ENCODE data around the gene COL15A1.

Gene COL15A1

DNA sequence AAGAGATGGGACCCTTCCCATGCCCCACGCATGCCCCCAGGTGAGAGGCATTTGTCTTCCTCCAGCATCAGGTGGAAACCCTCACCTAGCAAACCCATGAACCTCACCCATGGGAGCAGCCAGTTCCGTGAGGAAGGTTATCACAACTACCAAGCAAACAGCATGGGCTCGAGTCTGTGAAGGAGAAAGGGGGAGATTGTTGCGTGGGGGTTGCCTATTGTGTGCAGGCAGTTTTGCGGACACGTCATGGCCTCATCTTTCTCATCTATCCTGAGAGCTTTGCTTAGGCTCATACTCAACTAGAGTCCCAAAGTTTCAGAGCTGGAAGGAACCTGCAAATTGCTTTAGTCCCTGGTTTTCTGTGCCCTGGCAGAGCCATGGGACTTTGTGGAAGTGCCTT lies 87.6 kb downstream of the COL15A1 start:
- TF ChIP-seq POLR2A (IDR thresholded peaks at IDR 0.05; ENCODE audit: low read depth, low read length): no peak
- no peak for FAIRE-seq

GRCh38 chr9:99031994-99032393 lies 88.3 kb downstream of the COL15A1 start:
- TF ChIP-seq POLR2A (IDR thresholded peaks at IDR 0.05; ENCODE audit: low read depth, low read length): no peak
- FAIRE-seq (no peak), DNase-seq (ENCODE audit: insufficient read length, low spot score) (no peak)

More for the DNA sequence above, 87.6 kb downstream of the COL15A1 start:
- no peak for DNase-seq (ENCODE audit: insufficient read length, low spot score)

DNA sequence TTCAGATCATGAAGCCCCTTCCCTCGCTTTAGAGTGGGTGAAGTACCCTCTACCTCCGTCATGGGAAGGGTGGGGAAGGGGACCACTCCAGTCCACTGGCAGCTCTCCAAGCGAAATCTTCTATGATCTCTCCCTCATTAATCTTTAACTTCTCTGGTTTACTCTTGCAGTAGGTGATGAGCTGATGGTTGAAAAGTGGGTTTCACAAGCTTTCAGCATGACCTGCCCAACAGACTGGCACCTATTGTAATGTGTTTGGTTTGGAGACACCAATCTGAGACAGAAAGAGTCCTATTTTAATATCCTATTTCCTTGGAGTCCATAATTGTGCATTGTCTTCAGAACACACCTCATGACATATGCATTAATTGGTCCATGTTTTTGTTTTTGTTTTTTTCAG lies 90.4 kb downstream of the COL15A1 start:
- no peak for FAIRE-seq
- TF ChIP-seq POLR2A (IDR thresholded peaks at IDR 0.05; ENCODE audit: low read depth, low read length): no peak
- no peak for DNase-seq (ENCODE audit: insufficient read length, low spot score)

DNA sequence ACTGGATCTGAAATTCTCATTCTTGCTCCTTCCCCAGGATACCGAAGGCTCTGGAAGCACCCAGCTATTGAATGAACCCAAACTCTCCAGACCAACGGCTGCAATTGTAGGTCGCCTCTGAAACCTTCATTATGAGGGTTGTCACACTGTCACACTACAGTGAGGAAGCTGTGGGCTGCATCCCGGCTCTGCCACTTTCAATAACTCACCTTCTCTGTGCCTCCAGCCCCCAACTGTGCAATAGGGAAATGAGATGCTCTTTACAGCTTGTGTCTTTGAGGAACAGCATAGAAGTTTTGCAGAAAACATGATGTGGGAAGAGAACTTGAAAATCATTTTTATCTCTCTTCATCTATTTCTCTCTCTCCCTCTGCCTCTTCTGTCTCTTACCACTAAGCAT lies 91.6 kb downstream of the COL15A1 start:
- DNase-seq (ENCODE audit: insufficient read length, low spot score) (no peak), FAIRE-seq (no peak)
- no peak for TF ChIP-seq POLR2A (IDR thresholded peaks at IDR 0.05; ENCODE audit: low read depth, low read length)

- no peak for TF ChIP-seq POLR2A (IDR thresholded peaks at IDR 0.05; ENCODE audit: low read depth, low read length)
- DNase-seq (ENCODE audit: insufficient read length, low spot score) (no peak), FAIRE-seq (no peak)
These were observed 94.2 kb downstream of the COL15A1 start for GRCh38 chr9:99037769-99038483.

DNA sequence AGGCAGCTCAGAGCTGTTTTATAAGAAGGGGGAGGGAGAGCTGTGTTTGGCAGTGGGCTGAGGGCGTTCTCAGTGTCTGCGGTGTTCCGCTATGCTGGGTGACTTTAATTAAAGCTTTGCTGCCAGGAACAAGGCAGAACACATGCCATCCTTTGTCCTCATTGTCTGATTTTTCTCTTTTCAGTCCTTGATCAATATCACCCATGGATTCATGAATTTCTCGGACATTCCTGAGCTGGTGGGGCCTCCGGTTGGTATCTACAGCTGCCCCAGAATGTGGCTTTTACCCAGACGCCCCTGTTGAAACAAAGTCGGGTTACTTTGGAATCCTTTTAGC lies 94.7 kb downstream of the COL15A1 start:
- no peak for DNase-seq (ENCODE audit: insufficient read length, low spot score)
- TF ChIP-seq POLR2A (IDR thresholded peaks at IDR 0.05; ENCODE audit: low read depth, low read length): no peak
- FAIRE-seq: no peak

DNA sequence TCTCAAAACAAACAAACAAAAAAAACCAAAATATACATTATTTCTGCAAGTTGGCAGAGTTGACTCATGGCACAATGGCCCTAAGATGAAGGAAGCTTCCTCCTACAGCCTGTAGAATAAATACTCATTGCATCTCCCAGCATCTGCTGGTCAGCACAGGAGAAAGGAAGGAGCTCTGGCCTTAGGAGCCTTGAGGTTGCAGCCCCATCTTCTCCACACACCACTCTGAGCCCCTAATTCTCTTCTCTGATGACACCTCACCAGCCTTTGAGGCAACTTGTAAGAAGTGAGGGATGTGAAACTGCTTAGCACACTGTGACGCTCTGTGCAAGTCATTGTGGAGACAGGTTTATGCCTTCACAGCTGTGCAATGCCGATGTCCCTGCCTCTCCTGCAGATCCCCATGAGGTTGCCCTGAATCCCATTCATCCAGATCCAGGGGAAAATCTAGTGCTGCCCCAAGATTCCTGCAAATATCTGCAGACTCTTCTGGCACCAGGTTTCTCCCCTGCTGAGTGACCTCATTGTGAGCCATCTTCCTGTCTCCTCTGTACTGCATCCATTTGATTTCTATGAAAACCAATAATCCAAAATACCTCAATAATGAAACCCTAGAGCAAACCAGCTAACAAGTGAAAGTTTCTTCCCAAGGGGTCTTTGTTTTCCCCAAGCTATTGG lies 95.9 kb downstream of the COL15A1 start:
- no peak for TF ChIP-seq POLR2A (IDR thresholded peaks at IDR 0.05; ENCODE audit: low read depth, low read length)
- FAIRE-seq: no peak
- no peak for DNase-seq (ENCODE audit: insufficient read length, low spot score)

DNA sequence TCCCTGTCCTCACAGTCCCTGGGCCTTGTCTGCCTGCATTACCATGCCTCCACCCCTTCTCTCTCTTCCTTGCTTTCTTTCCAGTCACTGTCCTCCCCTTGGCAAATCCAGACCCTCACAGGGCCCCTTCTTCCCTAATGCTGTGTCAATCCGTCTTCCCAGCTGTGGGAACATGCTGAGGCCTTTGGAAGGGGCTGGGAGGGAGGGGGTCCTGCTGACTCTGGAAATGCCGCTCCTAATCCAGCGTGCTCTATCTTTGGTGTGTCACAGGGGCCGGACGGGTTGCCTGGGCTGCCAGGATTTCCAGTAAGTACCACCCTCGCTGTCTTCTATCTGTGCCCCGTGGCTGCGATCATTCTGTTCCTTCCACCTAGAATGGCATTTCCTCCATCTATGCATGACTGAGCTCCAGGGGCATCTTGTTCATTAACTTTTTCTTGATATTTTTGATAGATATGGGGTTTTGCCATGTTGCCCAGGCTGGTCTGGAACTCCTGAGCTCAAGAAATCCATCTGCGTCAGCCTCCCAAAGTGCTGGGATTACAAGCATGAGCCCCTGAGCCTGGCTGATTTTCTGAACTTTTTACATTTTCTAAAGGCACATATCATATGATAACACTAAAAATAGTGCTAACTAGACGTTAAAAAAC lies 96.7 kb downstream of the COL15A1 start:
- no peak for FAIRE-seq
- no peak for DNase-seq (ENCODE audit: insufficient read length, low spot score)
- TF ChIP-seq POLR2A (IDR thresholded peaks at IDR 0.05; ENCODE audit: low read depth, low read length): no peak

DNA sequence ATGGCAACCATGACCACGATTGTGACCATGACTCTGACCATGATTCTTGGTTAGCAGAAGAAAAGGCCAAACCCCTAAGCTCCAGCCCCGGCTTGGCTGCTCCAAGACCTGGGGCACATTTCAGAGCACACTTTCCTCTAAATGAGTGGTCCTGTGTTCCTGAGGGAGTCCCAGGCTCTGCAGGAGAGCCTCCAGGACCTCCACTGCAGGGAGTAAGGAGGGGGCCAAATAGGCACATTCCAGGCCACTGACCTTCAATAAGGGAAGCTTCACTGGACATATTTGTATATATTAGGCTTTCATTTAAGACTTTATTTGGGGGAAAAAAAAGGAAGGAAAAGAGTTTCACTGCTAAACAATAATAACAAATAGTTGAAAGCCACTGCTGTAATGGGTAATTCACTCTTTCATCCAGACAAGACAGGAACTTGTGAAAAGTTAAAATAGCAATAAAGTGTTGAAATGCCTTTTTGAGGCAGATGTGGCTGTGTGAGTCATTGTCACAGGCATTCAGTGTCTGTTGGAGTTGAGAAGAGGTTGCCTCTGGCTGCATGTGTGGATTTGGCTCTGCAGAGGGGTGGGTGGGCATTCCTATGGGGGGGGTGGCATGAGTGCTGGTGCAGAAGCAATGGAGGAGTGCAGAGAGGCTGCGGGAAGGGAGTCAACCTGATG lies 97.3 kb downstream of the COL15A1 start:
- FAIRE-seq (no peak), DNase-seq (ENCODE audit: insufficient read length, low spot score) (peak; percentile 64)
- TF ChIP-seq POLR2A (IDR thresholded peaks at IDR 0.05; ENCODE audit: low read depth, low read length): no peak

DNA sequence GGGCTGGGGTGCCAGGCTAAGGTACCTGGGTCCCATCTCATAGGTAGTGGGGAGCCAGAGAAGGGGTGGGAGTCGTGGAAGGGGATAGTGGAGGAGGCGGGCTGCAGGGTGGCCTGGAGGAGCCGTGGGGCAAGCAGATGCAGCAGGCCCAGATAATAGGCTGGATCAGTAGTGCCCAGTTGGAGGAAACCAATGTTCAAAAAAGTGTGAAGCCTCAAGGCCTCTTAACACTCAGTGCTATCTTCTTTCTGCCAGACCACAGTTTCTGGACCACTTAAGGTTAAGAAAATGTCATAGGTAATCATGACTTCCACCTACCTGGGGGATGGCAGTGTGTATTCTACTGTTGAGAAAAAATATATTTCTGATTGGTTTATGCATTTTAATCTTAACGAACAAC lies 97.9 kb downstream of the COL15A1 start:
- DNase-seq (ENCODE audit: insufficient read length, low spot score) (no peak), FAIRE-seq (no peak)
- TF ChIP-seq POLR2A (IDR thresholded peaks at IDR 0.05; ENCODE audit: low read depth, low read length): no peak

DNA sequence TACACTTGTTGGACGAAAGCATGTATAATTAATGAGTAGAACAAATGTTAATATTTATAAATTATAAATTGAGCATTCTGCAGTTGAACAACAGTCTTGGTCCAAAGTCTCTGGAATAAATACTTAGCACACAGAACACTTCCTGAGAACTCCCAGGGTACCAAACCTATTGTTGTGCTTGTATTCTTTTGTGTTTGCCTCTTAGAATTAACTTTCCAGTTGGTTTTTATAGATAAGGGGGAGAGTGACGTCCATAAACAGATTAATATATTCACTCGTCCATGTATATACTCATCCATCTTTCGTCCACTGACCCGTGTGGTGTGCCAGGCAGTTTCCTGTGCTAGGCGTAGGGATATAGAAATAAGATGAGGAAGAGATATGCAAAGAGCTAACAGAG lies 98.9 kb downstream of the COL15A1 start:
- DNase-seq (ENCODE audit: insufficient read length, low spot score): no peak
- TF ChIP-seq POLR2A (IDR thresholded peaks at IDR 0.05; ENCODE audit: low read depth, low read length): no peak
- FAIRE-seq: no peak

- DNase-seq (ENCODE audit: insufficient read length, low spot score) (no peak), FAIRE-seq (no peak)
- no peak for TF ChIP-seq POLR2A (IDR thresholded peaks at IDR 0.05; ENCODE audit: low read depth, low read length)
These were observed 101.1 kb downstream of the COL15A1 start for GRCh38 chr9:99044827-99045226.

DNA sequence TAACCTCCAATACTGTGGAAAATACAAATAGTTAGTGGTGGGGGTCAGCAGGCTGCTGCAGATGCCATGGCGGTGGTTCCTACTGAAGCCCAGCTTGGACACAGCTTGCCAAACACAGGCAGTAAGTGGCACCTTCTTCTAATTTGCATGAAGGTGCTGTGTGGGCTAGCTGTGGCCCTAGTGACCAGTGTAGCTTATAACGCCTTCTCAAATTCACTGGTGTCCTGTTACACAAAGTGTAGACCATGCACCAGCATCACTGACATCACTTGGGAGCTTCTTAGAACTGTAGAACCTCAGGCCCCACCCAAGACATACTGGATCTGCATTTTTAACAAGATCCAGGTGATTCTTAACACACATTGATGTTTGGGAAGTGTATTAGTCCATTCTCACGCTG lies 102.4 kb downstream of the COL15A1 start:
- DNase-seq (ENCODE audit: insufficient read length, low spot score) (no peak), FAIRE-seq (no peak)
- TF ChIP-seq POLR2A (IDR thresholded peaks at IDR 0.05; ENCODE audit: low read depth, low read length): no peak

DNA sequence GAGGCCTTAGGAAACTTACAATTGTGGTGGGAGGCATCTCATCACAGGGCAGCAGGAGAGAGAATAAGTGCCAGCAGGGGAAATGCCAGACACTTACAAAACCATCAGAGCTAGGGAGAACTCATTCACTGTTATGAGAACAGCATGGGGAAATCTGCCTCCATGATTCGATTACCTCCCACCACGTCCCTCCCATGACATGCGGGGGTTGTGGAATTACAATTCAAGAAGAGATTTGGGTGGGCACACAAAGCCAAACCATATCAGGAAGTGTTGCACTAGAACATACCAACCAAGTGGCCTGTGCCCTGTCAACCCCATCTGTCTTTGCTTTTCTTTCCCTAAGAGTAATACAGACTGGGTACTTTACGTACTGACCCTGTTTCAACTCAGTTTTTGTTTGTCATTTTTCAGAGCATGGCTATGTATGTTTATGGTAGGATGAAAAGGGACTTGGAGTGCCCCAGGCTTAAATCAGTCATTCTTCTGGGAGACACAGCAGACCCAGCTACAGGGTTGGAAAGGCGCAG lies 102.9 kb downstream of the COL15A1 start:
- no peak for FAIRE-seq
- TF ChIP-seq POLR2A (IDR thresholded peaks at IDR 0.05; ENCODE audit: low read depth, low read length): no peak
- no peak for DNase-seq (ENCODE audit: insufficient read length, low spot score)
